ENCODE data around the gene SLCO3A1.

DNA sequence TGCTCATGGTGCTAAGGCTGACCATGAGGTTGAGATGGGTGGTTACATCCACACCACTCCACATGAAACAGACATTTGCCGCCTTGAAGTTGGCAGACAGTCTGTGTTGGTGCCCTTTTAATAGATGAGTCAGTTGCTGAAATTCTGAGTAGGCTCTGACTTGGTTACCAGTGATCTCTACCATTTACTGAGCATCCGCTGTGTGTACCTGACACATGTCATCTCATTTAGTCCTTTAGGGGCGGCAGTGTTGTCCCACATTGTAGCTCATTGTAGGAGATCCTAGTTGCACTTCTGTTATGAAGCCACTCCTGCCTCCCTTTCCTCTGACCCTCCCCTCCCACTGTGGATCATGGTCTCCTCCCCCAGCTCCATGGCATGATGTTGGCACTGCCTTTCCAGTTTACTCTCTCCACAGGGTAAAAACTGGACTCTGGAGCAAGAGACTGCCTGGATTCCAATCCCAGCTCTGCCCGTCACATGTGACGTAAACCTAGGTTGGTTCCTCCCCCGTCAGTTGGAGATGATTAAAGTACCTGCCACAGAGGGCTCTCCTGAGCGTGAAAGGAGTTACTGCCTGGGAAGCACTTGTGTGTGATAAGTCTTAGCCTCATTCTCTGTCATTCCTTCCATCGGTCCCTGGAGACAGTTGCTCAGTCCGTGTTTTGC is 21.6 kb downstream of the SLCO3A1 start:
- no peak for TF ChIP-seq CTCF (IDR thresholded peaks at IDR 0.05 in 8 of 11, conservative IDR thresholded peaks at IDR 0.05 in 3 of 11)
- no peak for TF ChIP-seq POLR2A (IDR thresholded peaks at IDR 0.05)
- no peak for TF ChIP-seq POLR2AphosphoS5 (IDR thresholded peaks at IDR 0.05)
